ENCODE measurements around the gene ATP11A.

GRCh38 chr13:112931028-112931934 is 241.4 kb downstream of the ATP11A start:
- TF ChIP-seq CTCF (IDR thresholded peaks at IDR 0.05) (peak; percentile 31 to 65 (median 52)), POLR2A (IDR thresholded peaks at IDR 0.05) (no peak)
